Embryonic facial prominence (tissue), 1 donor: Measurements from ENCODE around the gene KDM6A.
"Not testable (repeated sequence)": the region's sequence is repeated elsewhere in the genome, so short reads cannot be mapped to it uniquely, and the experiment has no call there.

Experiments used
- DNase-seq: peaks from one replicate; pipeline ENCODE4 v3.0.0-alpha.2; 2016; ENCODE audit errors: extremely low spot score

Gene KDM6A

DNA sequence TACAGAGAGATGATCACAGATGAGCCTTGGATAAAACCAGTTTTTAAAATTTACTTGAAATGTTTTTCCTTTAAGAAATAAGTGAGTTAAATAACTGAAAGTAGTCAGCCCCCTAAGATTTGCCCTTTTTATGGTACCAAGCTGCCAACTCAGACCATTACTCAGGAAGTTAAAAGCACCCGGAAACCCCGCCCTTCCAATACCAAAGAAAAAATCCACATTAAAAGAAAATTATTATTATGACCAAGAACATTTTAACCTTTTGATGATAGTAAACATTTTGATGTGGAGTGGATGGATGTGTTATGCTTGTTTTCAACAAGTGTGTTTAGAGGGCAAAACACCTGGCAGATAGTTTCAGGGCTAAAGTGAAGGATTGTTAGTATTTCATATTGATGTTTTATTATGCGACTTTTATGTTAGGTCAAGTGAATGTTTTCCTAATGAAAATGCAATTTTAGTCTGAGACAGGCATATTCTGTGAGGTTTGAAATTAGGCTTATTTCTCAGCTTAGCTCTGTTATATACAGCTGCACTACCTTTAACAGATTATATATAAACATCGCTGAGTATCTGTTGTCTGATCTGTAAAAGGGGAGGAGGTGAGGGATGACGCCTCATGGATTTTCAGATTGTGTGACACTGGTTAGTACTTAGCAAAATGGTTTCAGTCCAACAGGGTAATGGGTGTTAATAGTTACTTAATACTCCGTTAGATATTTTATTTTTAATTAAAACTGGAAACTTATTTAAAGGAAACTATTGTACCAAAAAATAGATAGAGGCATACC lies 89.0 kb downstream of the KDM6A start:
- DNase-seq = no peak

DNA sequence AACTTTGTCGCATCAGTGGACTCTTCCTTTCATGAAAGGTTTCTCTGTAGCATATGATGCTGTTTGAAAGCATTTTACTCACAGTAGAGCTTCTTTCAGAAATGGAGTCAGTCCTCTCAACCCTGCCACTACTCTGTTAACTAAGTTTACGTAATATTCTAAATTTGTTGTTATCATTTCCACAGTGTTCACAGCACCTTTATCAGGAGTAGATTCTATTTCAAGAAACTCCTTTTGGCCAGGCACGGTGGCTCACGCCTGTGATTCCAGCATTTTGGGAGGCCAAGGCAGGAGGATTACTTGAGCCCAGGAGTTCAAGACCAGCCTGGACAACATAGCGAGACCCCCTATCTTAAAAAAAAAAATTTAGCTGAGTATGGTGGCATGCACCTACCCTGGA lies 90.0 kb downstream of the KDM6A start:
- no peak for DNase-seq

DNA sequence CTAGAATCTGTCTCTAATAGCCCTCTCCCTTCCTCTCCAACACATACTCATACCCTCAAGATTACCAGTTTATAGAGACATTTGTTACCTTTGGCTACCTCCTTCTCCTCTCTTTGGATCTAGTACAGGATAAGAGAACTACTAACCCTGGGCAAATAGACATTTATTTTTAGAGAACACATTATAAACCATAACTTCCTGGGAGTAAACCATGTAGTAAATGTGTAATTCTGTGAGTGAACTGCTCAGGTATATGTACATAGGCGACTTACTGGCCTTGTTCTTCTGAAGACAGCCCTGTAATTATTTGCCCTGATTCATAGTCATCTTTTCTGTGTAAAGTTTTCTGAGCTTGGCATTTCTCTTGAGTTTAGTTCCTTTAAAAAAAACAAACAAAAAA lies 94.2 kb downstream of the KDM6A start:
- DNase-seq = no peak

DNA sequence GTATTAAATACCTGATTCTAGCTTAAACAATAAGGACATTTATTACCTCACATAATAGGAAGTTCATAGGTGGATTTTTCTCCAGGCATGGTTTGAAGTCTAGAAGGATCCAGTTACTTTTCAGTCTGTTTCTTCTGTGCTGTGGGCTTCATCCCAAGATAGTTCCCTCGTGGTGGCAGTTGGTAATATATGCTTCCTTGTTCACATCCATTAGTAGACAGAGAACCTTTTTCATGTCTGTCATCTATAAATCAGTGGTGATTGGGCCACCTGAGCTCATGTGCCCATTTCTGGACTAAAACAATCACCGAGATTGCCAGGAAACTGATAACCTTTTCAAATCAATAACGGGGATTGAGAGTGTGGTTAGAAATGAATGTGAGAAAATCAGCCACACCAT lies 97.7 kb downstream of the KDM6A start:
- DNase-seq = no peak

DNA sequence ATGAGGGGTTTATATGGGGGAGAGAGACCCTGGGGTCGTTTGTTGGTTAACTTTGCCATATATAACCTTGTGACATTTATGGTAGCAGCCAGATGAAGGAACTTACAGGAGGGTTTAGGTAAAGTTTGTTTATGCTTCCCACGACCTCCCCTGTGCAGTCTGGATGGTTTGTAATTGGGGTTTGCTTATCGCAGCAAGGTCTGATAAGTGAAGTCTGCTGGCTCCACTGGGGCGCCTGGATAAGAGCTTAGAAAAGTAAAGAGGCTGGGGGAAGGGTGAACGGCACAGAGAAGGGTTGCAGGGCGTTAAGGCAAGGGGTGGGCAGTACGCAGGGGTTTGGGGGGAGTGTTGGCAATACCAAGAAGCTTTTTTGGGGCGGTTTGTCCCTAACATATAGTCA lies 98.7 kb downstream of the KDM6A start:
- no peak for DNase-seq

DNA sequence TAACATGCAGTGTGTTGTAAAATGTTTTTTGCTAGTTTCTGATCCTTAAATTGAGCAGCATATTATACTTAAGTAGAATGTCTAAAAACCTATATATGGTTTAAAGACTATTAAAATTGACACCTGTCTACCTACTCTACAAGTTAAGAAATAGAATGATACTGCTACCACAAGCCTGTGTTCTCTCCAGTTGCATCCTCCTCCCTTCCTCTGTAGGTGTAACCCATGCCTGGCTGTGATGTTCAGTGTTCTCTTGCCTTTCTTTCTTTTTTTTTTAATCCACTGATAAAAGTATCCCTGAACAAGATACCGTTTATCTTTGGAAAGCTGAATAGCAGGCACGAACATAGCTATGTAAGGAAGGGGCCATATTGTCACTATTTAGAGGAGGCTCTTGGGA lies 99.1 kb downstream of the KDM6A start:
- DNase-seq = no peak

DNA sequence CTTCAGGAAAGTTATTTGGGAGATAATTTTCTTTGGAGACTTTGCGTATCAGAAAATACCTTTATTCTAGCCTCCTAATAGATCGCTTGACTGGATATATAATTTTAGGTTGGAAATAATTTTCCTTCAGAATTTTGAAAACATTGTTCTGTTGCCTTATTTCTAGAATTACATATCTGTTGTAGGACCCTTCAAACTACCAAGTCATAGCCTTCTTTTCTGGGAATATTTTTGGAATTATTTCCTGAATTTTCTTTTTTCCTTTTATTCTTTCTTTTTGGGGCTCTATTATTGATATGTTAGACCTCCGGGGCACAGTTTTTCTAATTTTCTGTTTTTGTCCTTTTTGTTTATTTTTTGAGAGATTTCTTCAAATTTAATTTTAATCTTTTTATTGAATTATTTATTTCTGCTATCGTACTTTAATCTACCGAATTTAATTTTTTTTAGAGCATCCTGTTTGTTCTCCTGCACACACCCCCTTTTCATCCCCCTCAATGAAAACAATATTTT lies 100.5 kb downstream of the KDM6A start:
- DNase-seq = no peak

DNA sequence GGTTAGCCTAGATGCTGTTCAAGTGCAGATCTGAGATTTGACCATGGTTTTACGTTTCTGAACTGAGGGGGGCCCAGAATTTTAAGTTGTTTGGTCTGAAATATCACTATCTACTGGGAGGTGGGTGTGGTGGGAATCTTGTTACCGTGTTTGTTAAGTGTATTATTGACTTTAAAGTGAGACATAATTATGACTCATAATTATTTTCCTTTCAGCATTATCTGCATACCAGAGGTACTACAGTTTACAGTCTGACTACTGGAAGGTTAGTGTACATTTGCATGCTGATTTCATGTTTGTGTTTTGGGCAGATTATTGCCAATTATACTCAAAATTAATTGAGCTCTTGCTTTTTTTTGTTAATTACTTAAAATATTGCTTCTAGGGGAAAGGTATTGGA lies 101.5 kb downstream of the KDM6A start:
- DNase-seq = no peak

DNA sequence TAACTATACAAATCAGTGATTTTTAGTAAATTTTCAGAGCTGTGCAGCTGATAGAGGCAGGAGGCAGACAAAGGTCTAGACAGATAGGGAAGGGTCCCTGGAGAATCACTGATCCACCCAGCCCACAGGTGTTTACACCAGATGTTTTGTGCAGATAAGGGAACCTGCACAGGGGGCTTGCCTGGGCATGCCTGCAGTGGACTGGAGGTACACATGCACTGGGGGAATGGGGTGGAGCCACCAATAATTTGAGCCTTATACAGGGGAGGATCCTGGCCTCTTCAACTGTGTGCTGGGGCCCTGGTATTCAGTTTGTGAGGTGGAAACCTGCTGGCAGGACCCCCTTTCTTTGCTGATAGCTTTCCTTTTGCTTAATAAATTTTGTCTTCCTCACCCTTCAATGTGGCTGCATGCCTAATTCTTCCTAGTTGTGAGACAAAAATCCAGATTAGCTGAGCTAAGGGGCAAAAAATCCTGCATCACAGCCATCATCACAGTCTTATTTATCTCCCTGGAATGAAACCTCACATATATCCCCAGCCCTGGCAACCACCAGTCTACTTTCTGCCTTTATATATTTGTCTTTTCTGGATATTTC lies 102.8 kb downstream of the KDM6A start:
- DNase-seq = no peak

DNA sequence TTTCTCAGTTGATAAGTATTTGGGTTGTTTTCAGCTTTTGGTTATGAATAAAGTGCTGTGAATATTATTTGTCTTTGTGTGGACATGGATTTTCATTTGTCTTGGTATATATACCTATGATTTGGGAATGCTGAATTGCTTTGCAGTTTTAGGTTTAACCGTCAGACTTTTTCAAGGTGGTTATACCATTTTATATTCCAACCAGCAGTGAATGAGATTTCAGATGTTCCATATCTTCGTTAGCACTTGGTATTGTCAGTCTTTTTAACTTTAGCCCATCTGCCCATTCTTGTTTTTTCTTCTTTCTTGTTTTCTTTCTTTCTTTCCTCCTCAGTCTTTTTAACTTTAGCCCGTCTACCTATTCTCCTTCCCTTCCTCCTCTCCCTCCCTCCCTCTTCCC lies 106.0 kb downstream of the KDM6A start:
- DNase-seq = no peak

DNA sequence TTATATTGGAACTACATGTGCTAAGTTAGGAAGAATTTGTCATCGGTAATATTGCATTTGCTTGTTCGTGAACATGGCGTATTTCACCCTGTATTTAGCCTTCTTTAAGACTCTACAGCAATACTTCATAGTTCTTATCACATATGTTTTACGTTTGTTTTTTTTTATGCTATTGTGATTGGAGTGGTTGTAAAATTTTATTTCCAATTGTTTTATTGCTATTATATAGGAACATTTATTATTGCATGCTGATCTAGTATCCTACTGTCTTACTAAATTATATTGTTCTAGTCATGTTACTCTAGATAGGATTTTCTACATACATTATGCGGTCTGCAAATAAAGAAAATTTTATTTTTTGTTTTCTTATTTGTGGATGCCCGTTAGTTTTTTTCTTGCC lies 107.4 kb downstream of the KDM6A start:
- no peak for DNase-seq

DNA sequence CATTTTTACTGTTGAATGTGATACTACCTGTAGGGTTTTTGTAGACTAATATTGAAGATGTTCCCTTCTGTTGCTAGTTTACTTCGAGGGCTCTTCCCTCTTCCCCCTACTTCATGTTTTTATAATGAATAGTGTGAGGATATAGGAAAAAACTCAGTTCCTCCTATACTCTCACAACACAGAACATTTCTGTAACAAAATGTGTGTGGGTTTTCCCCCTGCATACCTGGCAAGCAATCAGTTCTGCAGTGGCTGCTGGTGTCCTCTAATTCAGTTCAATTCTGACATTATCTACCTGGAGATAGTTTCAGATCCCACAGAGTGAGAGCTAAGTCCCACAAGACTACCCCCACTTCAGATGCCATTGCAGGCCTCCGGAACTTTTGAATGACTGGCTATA lies 107.9 kb downstream of the KDM6A start:
- DNase-seq = no peak

DNA sequence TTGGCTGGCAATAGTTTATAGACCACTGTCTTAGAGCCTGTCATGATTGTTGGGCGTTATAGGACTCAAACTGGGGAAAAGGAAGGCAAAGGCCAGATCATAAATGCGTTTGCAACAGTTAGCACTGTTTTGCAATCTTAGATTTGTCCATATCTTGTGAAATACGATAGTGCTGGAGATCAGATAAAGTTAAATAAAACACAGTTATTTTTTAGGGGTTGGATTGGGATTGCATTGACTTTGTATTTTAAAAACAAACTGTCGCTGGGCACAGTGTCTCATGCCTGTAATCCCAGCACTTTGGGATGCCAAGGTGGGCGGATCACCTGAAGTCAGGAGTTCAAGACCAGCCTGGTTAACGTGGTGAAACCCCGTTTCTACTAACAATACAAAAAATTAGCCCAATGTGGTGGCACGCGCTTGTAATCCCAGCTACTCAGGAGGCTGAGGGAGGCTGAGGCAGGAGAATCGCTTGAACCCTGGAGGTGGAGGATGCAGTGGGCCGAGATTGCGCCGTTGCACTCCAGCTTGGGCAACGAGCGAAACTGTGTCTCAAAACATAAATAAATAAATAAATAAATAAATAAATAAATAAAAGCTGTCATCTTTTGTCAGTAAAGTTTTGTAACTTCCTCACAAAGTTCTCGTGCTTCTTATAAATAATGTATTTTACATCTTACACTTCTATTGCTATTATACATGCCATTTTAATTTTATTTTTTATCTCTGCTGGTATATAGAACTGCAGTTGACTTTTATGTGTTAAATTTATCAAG lies 117.2 kb downstream of the KDM6A start:
- no peak for DNase-seq

DNA sequence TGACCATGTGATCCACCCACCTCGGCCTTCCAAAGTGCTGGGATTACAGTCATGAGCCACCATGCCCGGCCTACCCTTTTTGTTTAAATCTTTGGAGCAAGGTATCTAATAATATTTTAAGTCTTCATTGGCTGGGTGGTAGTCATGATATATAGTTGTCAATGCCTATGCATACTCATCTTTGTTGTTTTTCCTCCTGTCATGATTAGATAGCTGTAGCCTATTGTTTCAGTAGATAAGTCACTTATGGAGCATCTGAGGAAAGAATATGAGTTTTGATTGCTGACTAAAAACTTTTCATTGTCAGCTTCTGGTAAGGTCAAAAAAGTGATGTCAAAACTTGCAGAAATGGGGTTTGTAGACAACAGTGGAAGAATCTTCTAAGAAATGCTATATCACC lies 119.8 kb downstream of the KDM6A start:
- no peak for DNase-seq

DNA sequence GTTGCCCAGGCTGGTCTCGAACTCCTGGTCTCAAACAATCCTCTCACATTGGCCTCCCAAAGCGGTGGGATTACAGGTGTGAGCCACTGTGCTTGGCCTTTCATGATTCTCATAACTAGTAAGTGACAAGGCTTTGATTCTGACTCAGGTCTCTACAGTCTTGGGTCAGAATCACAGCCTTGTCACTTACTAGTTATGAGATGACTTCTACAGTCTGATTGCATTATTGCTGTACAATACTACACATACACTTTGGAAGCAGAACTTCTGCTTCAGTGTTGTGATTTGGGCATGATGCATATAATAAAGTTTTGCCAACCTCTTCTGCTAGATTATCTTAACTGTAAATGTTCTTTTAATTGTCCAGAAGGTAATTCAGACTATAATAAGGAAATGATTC lies 123.3 kb downstream of the KDM6A start:
- no peak for DNase-seq

DNA sequence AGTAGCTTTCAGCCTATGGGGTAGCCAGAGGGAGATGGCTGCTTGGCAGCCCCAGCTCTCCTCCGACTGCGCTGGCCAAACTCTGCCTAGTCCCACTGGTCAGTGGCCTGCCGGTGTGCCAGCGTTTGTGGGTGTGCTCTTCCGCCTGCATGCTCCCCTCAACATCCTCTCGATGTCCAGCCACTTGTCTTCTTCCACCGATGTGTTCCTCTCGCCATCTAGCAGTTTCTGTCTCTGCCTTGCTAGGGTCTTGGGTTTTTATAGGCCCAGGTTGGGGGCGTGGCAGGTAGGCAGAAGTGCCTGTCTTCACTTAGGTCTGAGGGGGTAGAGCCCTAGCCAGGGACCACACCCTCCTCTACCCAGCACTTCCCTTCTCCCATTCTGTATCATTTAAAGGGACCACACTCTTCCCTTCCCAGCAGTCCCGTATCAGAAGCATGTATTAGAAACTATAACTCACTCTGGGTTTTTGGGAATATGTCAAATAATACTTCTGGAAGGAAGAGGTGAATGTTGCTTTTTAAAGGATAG lies 124.4 kb downstream of the KDM6A start:
- no peak for DNase-seq

DNA sequence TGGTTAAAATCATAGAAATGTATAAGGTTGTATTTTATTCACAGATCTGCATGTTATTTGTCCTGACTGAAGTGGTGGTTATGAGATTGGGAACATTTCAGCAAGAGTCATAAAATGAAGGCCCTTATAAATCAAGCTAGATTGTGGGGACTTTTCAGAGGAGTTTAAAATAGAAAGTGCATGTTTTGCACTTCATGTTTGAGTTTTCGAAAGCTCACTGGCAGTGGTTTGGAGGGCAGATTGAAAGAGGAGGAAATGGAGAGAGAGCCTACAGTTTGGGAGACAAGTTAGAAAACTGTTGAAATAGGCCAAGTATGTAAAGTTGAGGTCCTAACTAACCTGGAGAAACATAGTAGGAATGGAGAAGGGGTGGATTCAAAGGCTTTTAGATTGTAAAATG lies 124.9 kb downstream of the KDM6A start:
- no peak for DNase-seq

DNA sequence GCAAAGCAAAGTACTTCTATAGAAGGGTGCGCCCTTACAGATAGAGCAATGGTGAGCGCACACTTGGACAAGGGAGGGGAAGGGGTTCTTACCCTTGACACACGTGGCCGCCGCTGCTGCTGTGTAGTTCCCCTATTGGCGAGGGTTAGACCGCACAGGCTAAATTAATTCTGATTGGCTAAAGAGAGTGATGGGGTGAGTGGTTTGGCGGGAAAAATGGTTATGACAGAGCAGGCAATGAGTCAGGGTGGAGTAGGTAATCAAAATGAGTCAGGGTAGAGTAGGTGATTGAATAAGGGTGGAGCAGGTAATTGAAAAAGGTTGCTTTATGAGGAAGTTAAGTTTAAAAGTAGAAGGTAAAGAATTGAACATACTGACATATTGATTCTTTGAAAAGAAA lies 126.2 kb downstream of the KDM6A start:
- not testable (repeated sequence) for DNase-seq

DNA sequence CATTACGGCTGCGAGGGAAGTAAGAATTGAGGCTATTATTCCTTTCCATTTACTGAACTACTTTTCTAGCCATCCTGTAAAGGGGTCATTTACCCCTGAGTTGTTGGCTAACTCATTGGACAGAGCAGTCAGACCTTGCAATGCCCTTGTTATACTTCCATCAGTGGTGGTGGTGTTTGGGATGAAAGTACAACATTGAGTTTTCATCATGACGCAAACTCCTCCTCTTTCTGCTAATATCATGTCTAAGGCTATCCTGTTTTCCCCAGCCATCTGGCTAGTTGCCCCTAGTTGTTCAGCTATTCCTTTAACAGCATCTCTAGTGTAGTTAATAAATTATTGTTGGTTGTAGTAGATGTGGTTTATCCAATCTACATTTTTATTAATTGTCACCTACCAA lies 126.9 kb downstream of the KDM6A start:
- not testable (repeated sequence) for DNase-seq

DNA sequence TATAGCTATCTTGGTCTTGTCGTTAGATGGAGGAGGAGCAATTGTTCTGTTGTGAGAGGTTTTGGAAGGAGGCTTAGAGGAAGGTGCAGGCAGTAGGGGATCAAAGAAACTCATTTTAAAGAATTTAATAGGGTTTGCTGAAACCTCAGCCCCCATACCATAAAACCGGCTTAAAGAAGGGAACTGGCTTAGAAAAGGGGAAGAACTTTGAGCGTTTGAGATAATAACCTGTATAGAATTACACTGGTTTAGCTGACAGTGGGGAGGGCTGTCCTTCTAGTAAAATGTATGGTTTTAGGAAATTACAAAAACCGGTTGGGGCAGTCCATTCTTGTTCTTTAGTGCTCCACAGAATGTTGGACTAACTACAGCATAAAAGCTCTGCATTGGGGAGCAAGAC lies 128.1 kb downstream of the KDM6A start:
- no peak for DNase-seq

DNA sequence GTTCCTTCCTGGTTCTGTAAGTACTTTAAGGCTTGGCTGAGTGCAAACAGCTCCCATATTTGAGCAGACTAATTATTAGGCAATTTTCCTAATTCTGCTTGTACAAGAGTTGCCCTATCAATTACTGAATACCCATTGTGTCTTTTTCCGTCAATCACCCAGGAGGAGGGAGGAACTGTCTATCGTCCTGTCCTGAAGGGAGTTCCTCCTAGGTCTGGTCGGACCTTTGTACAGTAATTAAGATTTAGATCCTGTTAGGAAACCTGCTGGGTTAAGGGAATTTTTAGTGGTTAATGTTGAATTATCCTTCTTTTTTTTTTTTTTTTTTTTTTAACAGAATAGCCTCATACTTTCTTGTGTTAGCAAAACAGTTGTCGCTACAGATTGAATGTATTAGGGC lies 130.1 kb downstream of the KDM6A start:
- DNase-seq = no peak

DNA sequence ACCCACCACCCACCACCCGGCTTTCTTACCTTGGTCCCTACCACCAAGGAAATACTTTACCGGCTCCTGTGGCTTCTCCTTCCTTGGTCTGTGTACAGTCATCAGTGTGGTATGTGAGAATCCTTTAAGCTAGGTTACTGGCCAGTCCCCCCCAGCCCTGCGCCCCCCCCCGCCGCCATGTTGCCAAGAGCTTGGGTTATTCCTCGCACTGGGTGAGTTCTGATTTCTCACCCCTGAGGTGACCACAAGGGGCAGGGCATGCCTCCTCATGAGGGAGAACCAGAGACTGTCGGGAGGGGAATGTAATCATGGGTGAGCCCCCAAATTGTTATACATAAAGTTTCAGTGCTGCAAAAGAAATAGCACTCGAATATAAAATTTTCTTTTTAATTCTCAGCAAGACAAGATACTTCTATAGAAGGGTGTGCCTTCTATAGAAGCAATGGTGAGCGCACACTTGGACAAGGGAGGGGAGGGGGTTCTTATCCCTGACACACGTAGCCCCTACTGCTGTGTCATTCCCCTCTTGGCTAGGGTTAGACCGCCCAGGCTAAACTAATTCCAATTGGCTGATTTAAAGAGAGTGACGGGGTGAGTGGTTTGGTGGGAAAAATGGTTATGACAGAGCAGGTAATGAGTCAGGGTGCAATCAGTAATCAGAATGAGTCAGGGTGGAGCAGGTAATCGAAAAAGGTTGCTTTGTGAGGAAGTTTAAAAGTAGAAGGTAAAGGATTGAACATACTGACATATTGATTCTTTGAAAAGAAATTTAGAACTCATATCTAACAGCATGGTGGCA lies 133.2 kb downstream of the KDM6A start:
- DNase-seq = no peak
